Erythroblast (primary cell): Measurements from ENCODE around the gene KAT2B.

Experiments used
- GATA1 ChIP-seq: IDR thresholded peaks from 2 replicates; pipeline ENCODE4 v1.6.1; 2011; ENCODE audit warnings: low read depth, mild to moderate bottlenecking, control low read depth, low read length, moderate library complexity
- POLR2A ChIP-seq: IDR thresholded peaks from 2 replicates; pipeline ENCODE4 v1.6.1; 2011; ENCODE audit warnings: mild to moderate bottlenecking, low read length

DNA sequence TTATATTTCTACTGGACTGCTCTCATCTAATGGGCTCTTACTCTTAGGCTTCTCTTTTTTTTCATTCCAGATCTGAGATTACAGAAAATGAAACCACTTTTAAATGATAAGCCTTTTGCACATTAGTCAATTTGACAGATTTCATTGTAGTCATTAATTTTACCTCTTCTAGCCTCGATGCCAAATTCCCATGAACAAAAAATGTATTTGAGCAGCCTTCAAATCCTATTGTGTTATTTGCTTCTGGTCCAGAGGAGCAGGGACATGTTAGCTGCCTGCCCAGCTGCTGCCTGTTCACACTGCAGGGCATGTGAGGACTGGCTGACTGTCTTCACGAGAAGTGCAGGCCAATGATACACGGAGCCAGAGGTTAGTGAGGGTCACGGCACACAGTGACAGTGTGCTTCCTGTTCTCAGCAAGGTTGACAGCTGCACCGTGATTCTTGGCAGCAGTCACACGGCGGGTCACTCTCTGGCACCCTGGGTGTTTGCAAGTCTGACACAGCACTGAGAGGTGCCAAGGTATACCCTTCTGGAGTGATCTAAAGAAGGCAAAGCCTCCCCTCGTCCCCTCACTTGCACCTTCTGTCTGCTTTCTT, 40.8 kb downstream of the KAT2B start:
- no peak for TF ChIP-seq POLR2A
- no peak for TF ChIP-seq GATA1
